ENCODE measurements around the gene FYTTD1. TPM values are rescaled to one million over a fixed set of nuclear protein-coding genes. Genes with fewer than 3 reads are reported as not detected.

The FYTTD1 gene
- total RNA-seq, 1 experiment from 2014 or later = 52.2 TPM

Other genes with a start within 250 kb of the FYTTD1 start
- gene BDH1, start 193.9 kb upstream of the FYTTD1 start, total RNA-seq (2014; rRNA removed; shearing (Covaris generic)) = 7.9 and 20.0 TPM in 2 replicates
- gene RUBCN, start 13.0 kb upstream of the FYTTD1 start, total RNA-seq (2014; rRNA removed; shearing (Covaris generic)) = 7.0 and 10.4 TPM in 2 replicates
- gene LRCH3, start 41.4 kb downstream of the FYTTD1 start, total RNA-seq (2014; rRNA removed; shearing (Covaris generic)) = 21.2 and 32.2 TPM in 2 replicates
- gene RPL35A, start 200.3 kb downstream of the FYTTD1 start, total RNA-seq (2014; rRNA removed; shearing (Covaris generic)) = 395 and 511 TPM in 2 replicates
- gene LMLN, start 210.3 kb downstream of the FYTTD1 start, total RNA-seq (2014; rRNA removed; shearing (Covaris generic)) = 1.3 and 1.9 TPM in 2 replicates